NCI-H1436 (cell line): ENCODE data around the gene SPANXA1.
"Not testable (repeated sequence)": the region's sequence is repeated elsewhere in the genome, so short reads cannot be mapped to it uniquely, and the experiment has no call there.

Experiments used
- DNase-seq: peaks from one replicate; lab custom pipeline; 2025; lab: John Stamatoyannopoulos, UW

Gene SPANXA1, protein sequence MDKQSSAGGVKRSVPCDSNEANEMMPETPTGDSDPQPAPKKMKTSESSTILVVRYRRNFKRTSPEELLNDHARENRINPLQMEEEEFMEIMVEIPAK

DNA sequence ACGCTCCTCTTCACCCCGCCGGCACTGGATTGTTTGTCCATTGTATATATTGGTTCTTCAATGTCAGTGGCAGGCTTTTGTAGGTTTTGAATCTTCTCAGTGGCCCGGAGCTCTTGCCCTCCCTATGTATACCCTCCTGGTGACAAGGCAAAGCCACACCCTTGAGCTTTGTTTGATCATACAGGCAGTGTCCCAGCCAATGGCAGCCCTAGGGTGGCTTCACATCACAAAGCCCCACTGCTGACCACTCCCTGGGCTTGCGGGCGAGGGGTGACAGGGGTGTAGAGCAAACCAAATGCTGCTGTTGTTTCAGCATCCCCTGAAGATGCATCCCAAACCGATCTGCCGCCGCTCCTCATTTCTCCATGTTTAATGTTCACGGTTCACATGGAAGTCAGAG lies at the start of gene SPANXA1:
TSS of gene SPANXA1 (minus strand) at position 101 of the 400 bp plus-strand sequence. CDS start at position 41, 60 bp downstream.
- not testable (repeated sequence) for DNase-seq

DNA sequence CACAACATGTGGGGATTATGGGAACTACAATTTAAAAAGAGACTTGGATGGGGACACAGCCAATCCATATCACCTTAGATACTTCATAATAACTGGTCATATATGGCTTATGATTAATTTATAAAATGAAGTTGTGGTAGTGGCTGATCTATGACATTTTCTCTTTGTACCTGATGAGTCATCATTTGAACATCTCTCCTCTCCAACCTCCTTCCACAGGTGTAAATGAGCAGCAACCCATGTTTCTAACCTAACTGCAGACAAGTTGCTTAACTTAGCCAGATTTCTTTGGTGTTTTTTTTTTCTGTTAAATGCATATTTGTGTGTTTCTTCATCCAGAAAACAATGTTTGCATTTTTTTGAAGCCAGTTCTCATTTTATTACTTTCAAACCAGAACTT lies 47.6 kb upstream of the SPANXA1 start:
- DNase-seq: no peak

GRCh38 chrX:141619336-141619735 lies 34.8 kb upstream of the SPANXA1 start:
- DNase-seq: no peak

GRCh38 chrX:141609111-141609510 lies 24.6 kb upstream of the SPANXA1 start:
- DNase-seq: no peak

- not testable (repeated sequence) for DNase-seq
Measured at GRCh38 chrX:141589408-141589807, 4.9 kb upstream of the SPANXA1 start, which contains the start of gene SPANXA2. Gene SPANXA2, plus strand, starts transcription at chrX:141589708. Its CDS starts 60 bp downstream, at chrX:141589768.

DNA sequence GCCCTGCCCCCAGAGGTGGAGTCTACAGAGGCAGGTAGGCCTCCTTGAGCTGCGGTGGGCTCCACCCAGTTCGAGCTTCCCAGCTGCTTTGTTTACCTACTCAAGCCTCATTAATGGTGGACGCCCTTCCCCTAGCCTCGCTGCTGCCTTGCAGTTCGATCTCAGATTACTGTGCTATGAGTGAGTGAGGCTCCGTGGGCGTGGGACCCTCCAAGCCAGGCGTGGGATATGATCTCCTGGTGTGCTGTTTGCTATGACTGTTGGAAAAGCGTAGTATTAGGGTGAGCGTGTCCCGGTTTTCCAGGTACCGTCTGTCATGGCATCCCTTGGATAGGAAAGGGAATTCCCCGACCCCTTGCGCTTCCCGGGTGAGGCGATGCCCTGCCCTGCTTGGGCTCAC lies 42.0 kb downstream of the SPANXA1 start:
- DNase-seq: not testable (repeated sequence)
